SK-N-SH treated with all-trans-retinoic acid at 6 μM for 48 hours (cell line): ENCODE results near the gene PIK3CA.

Source experiments
- ARNTL ChIP-seq: fragments of 450-650 bp; formaldehyde crosslinking; IDR thresholded peaks from 2 replicates; pipeline ENCODE4 v1.5.0; 2020; ENCODE audit warnings: low read depth, mild to moderate bottlenecking, moderate library complexity, borderline replicate concordance
- PPARA ChIP-seq: fragments of 250-450 bp; sonication (Bioruptor Pico); IDR thresholded peaks from 2 replicates; pipeline ENCODE4 v1.5.0; 2020; ENCODE audit warnings: mild to moderate bottlenecking, borderline replicate concordance
- RARB ChIP-seq: fragments of 250-450 bp; sonication (Bioruptor Pico); IDR thresholded peaks from 2 replicates; pipeline ENCODE4 v1.8.0; 2021; ENCODE audit warnings: mild to moderate bottlenecking, moderate library complexity
- TCF4 ChIP-seq: fragments of 250-450 bp; sonication (Bioruptor Pico); IDR thresholded peaks from 2 replicates; pipeline ENCODE4 v1.8.0; 2021; ENCODE audit warnings: mild to moderate bottlenecking, moderate library complexity, borderline replicate concordance
- TOX ChIP-seq: fragments of 250-450 bp; sonication (Bioruptor Pico); IDR thresholded peaks from 2 replicates; pipeline ENCODE4 v1.8.0; 2021; ENCODE audit warnings: mild to moderate bottlenecking, moderate library complexity, borderline replicate concordance
- ZFP3 ChIP-seq: fragments of 250-450 bp; sonication (Bioruptor Pico); IDR thresholded peaks from 2 replicates; pipeline ENCODE4 v1.5.0; 2020; ENCODE audit warnings: mild to moderate bottlenecking, moderate library complexity
- ZFP30 ChIP-seq: fragments of 450-650 bp; formaldehyde crosslinking; IDR thresholded peaks from 2 replicates; pipeline ENCODE4 v1.5.0; 2022; ENCODE audit warnings: mild to moderate bottlenecking, moderate library complexity
- TF ChIP-seq, protein P1 (sequence below): fragments of 250-450 bp; sonication (Bioruptor Pico); IDR thresholded peaks from 2 replicates; pipeline ENCODE4 v1.5.0; 2020; ENCODE audit warnings: mild to moderate bottlenecking, moderate library complexity
- TF ChIP-seq, protein P2 (sequence below): fragments of 250-450 bp; sonication (Bioruptor Pico); IDR thresholded peaks from 2 replicates; pipeline ENCODE4 v1.8.0; 2020; ENCODE audit warnings: mild to moderate bottlenecking, moderate library complexity, borderline replicate concordance
- TF ChIP-seq, protein P3 (sequence below): fragments of 250-450 bp; sonication (Bioruptor Pico); IDR thresholded peaks from 2 replicates; pipeline ENCODE4 v1.8.0; 2021; ENCODE audit warnings: low read depth, mild to moderate bottlenecking, moderate library complexity, borderline replicate concordance

DNA sequence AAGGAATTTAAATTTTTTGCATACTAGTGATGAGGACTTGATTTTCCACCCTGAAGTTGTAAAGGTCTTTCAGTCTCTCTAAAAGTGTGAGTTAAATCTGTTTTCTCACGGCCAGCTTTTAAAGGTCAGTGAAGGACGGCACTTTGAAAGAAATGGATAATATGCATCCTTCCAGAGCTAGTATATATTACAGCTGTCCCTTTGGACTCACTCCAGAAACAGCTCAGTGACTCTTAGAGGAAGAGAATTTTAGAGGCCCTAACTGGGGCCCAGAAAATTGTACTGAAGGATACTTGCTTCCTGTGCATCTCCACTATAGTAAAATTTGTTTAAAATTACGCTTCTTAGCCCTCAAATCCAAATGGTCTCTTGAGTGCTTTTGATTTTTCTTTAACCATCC, 41.6 kb downstream of the PIK3CA start:
- TF ChIP-seq RARB (CRISPR knock-in tag) (no peak), TOX (CRISPR knock-in tag) (no peak), ARNTL (CRISPR knock-in tag) (no peak), TCF4 (CRISPR knock-in tag) (no peak), ZFP3 (CRISPR knock-in tag) (no peak), PPARA (no peak), ZFP30 (CRISPR knock-in tag) (no peak)
- TF ChIP-seq, protein P1, sequence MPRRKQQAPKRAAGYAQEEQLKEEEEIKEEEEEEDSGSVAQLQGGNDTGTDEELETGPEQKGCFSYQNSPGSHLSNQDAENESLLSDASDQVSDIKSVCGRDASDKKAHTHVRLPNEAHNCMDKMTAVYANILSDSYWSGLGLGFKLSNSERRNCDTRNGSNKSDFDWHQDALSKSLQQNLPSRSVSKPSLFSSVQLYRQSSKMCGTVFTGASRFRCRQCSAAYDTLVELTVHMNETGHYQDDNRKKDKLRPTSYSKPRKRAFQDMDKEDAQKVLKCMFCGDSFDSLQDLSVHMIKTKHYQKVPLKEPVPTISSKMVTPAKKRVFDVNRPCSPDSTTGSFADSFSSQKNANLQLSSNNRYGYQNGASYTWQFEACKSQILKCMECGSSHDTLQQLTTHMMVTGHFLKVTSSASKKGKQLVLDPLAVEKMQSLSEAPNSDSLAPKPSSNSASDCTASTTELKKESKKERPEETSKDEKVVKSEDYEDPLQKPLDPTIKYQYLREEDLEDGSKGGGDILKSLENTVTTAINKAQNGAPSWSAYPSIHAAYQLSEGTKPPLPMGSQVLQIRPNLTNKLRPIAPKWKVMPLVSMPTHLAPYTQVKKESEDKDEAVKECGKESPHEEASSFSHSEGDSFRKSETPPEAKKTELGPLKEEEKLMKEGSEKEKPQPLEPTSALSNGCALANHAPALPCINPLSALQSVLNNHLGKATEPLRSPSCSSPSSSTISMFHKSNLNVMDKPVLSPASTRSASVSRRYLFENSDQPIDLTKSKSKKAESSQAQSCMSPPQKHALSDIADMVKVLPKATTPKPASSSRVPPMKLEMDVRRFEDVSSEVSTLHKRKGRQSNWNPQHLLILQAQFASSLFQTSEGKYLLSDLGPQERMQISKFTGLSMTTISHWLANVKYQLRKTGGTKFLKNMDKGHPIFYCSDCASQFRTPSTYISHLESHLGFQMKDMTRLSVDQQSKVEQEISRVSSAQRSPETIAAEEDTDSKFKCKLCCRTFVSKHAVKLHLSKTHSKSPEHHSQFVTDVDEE (CRISPR knock-in tag) = no peak
- TF ChIP-seq, protein P2, sequence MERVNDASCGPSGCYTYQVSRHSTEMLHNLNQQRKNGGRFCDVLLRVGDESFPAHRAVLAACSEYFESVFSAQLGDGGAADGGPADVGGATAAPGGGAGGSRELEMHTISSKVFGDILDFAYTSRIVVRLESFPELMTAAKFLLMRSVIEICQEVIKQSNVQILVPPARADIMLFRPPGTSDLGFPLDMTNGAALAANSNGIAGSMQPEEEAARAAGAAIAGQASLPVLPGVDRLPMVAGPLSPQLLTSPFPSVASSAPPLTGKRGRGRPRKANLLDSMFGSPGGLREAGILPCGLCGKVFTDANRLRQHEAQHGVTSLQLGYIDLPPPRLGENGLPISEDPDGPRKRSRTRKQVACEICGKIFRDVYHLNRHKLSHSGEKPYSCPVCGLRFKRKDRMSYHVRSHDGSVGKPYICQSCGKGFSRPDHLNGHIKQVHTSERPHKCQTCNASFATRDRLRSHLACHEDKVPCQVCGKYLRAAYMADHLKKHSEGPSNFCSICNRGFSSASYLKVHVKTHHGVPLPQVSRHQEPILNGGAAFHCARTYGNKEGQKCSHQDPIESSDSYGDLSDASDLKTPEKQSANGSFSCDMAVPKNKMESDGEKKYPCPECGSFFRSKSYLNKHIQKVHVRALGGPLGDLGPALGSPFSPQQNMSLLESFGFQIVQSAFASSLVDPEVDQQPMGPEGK = no peak
- TF ChIP-seq, protein P3, sequence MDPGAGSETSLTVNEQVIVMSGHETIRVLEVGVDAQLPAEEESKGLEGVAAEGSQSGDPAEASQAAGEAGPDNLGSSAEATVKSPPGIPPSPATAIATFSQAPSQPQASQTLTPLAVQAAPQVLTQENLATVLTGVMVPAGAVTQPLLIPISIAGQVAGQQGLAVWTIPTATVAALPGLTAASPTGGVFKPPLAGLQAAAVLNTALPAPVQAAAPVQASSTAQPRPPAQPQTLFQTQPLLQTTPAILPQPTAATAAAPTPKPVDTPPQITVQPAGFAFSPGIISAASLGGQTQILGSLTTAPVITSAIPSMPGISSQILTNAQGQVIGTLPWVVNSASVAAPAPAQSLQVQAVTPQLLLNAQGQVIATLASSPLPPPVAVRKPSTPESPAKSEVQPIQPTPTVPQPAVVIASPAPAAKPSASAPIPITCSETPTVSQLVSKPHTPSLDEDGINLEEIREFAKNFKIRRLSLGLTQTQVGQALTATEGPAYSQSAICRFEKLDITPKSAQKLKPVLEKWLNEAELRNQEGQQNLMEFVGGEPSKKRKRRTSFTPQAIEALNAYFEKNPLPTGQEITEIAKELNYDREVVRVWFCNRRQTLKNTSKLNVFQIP (CRISPR knock-in tag) = no peak
